Stimulated activated CD4-positive, alpha-beta T cell treated with anti-CD3 and anti-CD28 coated beads, Interleukin-4, amount 100 ng/mL, for 48 hours (primary cell): Measurements from ENCODE around the gene C16orf92.
"Not testable (repeated sequence)": the region's sequence is repeated elsewhere in the genome, so short reads cannot be mapped to it uniquely, and the experiment has no call there.

Source experiments
- DNase-seq, 2 donors: peaks; one replicate each; pipeline ENCODE4 v3.0.0-alpha.2; 2020; ENCODE audit warnings: low read depth in 2 of 2

Gene C16orf92

GRCh38 chr16:30027588-30028437 is 4.8 kb downstream of the C16orf92 start:
- DNase-seq: no peak

GRCh38 chr16:30028438-30029076 is 5.6 kb downstream of the C16orf92 start:
- DNase-seq: no peak

- DNase-seq: no peak
Observed at GRCh38 chr16:30030011-30030685, 7.2 kb downstream of the C16orf92 start.

- DNase-seq: no peak
Observed at GRCh38 chr16:30030841-30031413, 7.9 kb downstream of the C16orf92 start, which contains the start of gene TLCD3B. Gene TLCD3B, minus strand, starts transcription at chr16:30031271. Its CDS starts 744 bp downstream, at chr16:30030527.

GRCh38 chr16:30031477-30031918 is 8.5 kb downstream of the C16orf92 start:
- DNase-seq: no peak

GRCh38 chr16:30032083-30032819 is 9.3 kb downstream of the C16orf92 start:
- peak; percentile 52 for DNase-seq

GRCh38 chr16:30033270-30033669 is 10.3 kb downstream of the C16orf92 start:
- DNase-seq: peak in 1 of 2 donors; percentile 37

- DNase-seq: no peak
Observed at GRCh38 chr16:30040221-30040620, 17.2 kb downstream of the C16orf92 start.

GRCh38 chr16:30040690-30041089 is 17.7 kb downstream of the C16orf92 start:
- not testable (repeated sequence) for DNase-seq

- no peak for DNase-seq
Observed at GRCh38 chr16:30041841-30042240, 18.8 kb downstream of the C16orf92 start.

GRCh38 chr16:30046178-30046577 is 23.2 kb downstream of the C16orf92 start:
- no peak for DNase-seq

GRCh38 chr16:30046588-30046987 is 23.6 kb downstream of the C16orf92 start:
- DNase-seq: no peak

- DNase-seq: no peak
Observed at GRCh38 chr16:30049871-30050270, 26.9 kb downstream of the C16orf92 start.

- no peak for DNase-seq
Observed at GRCh38 chr16:30051518-30051917, 28.5 kb downstream of the C16orf92 start.

- peak; percentile 91 to 94 for DNase-seq
Observed at GRCh38 chr16:30052671-30053372, 29.8 kb downstream of the C16orf92 start.

GRCh38 chr16:30053376-30054015 is 30.5 kb downstream of the C16orf92 start:
- no peak for DNase-seq

GRCh38 chr16:30054451-30054850 is 31.5 kb downstream of the C16orf92 start:
- DNase-seq: no peak

- DNase-seq: peak in 1 of 2 donors; percentile 55
Observed at GRCh38 chr16:30054959-30055553, 32.1 kb downstream of the C16orf92 start.

- no peak for DNase-seq
Observed at GRCh38 chr16:30060346-30060745, 37.3 kb downstream of the C16orf92 start.
